ENCODE measurements around the gene MMP14. TPM values are rescaled to one million over a fixed set of nuclear protein-coding genes. Genes with fewer than 3 reads are reported as not detected.

The MMP14 gene
- total RNA-seq, 2 experiments from 2014 or later: 2.8 to 9.0 TPM

DNA sequence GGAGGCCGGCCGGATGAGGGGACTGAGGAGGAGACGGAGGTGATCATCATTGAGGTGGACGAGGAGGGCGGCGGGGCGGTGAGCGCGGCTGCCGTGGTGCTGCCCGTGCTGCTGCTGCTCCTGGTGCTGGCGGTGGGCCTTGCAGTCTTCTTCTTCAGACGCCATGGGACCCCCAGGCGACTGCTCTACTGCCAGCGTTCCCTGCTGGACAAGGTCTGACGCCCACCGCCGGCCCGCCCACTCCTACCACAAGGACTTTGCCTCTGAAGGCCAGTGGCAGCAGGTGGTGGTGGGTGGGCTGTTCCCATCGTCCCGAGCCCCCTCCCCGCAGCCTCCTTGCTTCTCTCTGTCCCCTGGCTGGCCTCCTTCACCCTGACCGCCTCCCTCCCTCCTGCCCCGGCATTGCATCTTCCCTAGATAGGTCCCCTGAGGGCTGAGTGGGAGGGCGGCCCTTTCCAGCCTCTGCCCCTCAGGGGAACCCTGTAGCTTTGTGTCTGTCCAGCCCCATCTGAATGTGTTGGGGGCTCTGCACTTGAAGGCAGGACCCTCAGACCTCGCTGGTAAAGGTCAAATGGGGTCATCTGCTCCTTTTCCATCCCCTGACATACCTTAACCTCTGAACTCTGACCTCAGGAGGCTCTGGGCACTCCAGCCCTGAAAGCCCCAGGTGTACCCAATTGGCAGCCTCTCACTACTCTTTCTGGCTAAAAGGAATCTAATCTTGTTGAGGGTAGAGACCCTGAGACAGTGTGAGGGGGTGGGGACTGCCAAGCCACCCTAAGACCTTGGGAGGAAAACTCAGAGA lies 9.6 kb downstream of the MMP14 start:
- H3K9me3 ChIP-seq (ENCODE audit: low read length): no peaks in the 10 kb centered on the region
- no peaks in the 10 kb centered on the region for H3K36me3 ChIP-seq (ENCODE audit: insufficient read depth, low read length)
- peaks cover 6% of the 10 kb centered on the region for H3K4me1 ChIP-seq (ENCODE audit: insufficient read depth, low read length, poor library complexity, severe bottlenecking)
- no peak overlapping the region for H3K4me3 ChIP-seq (ENCODE audit: low read depth, low read length, poor library complexity, severe bottlenecking)
- no peak overlapping the region for H3K27ac ChIP-seq (ENCODE audit: low read depth, low read length, poor library complexity, severe bottlenecking)
- DNase-seq (ENCODE audit: low spot score): no peak
- no peaks in the 10 kb centered on the region for H3K9me2 ChIP-seq (ENCODE audit: insufficient read depth, low read length)
- ChIA-PET POLR2A (no interaction called here), CTCF (ENCODE audit: unreplicated experiment) (interaction anchor here (0.6 kb wide), 1 partner anchor 23 kb away, joined by 3 read pairs; no protein-coding TSS in a partner anchor)
- intact Hi-C loops (cut with micrococcal nuclease; ENCODE audit: unreplicated experiment): no loop called here
- H3K79me2 ChIP-seq (ENCODE audit: insufficient read depth, low read depth, low read length): no peaks in the 10 kb centered on the region
- no TSS peak for BruUV-seq (replicated peaks)
- no peak overlapping the region for H2AFZ ChIP-seq (ENCODE audit: low read length)
- H4K20me1 ChIP-seq (ENCODE audit: insufficient read depth, low read length): no peaks in the 10 kb centered on the region
- H3K4me2 ChIP-seq (ENCODE audit: low read length): no peak overlapping the region
- TF ChIP-seq EZH2phosphoT487 (IDR thresholded peaks at IDR 0.05; ENCODE audit: borderline replicate concordance, low read depth, low read length): no peak
- TF ChIP-seq, protein P1, sequence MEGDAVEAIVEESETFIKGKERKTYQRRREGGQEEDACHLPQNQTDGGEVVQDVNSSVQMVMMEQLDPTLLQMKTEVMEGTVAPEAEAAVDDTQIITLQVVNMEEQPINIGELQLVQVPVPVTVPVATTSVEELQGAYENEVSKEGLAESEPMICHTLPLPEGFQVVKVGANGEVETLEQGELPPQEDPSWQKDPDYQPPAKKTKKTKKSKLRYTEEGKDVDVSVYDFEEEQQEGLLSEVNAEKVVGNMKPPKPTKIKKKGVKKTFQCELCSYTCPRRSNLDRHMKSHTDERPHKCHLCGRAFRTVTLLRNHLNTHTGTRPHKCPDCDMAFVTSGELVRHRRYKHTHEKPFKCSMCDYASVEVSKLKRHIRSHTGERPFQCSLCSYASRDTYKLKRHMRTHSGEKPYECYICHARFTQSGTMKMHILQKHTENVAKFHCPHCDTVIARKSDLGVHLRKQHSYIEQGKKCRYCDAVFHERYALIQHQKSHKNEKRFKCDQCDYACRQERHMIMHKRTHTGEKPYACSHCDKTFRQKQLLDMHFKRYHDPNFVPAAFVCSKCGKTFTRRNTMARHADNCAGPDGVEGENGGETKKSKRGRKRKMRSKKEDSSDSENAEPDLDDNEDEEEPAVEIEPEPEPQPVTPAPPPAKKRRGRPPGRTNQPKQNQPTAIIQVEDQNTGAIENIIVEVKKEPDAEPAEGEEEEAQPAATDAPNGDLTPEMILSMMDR (conservative IDR thresholded peaks at IDR 0.05; ENCODE audit: low read length): no peak

DNA sequence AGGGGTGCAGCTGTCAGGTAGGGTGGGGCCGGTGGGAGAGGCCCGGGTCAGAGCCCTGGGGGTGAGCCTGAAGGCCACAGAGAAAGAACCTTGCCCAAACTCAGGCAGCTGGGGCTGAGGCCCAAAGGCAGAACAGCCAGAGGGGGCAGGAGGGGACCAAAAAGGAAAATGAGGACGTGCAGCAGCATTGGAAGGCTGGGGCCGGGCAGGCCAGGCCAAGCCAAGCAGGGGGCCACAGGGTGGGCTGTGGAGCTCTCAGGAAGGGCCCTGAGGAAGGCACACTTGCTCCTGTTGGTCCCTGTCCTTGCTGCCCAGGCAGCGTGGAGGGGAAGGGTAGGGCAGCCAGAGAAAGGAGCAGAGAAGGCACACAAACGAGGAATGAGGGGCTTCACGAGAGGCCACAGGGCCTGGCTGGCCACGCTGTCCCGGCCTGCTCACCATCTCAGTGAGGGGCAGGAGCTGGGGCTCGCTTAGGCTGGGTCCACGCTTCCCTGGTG lies 10.5 kb downstream of the MMP14 start:
- Histone ChIP-seq H4K20me1 (ENCODE audit: insufficient read depth, low read length) (no peaks in the 10 kb centered on the region), H3K4me1 (ENCODE audit: insufficient read depth, low read length, poor library complexity, severe bottlenecking) (peaks cover 6% of the 10 kb centered on the region), H3K4me3 (ENCODE audit: low read depth, low read length, poor library complexity, severe bottlenecking) (no peak overlapping the region), H3K36me3 (ENCODE audit: insufficient read depth, low read length) (no peaks in the 10 kb centered on the region), H3K79me2 (ENCODE audit: insufficient read depth, low read depth, low read length) (no peaks in the 10 kb centered on the region), H3K9me3 (ENCODE audit: low read length) (no peaks in the 10 kb centered on the region), H3K27ac (ENCODE audit: low read depth, low read length, poor library complexity, severe bottlenecking) (no peak overlapping the region), H2AFZ (ENCODE audit: low read length) (no peak overlapping the region), H3K4me2 (ENCODE audit: low read length) (no peak overlapping the region), H3K9me2 (ENCODE audit: insufficient read depth, low read length) (no peaks in the 10 kb centered on the region)
- intact Hi-C loops (cut with micrococcal nuclease; ENCODE audit: unreplicated experiment): no loop called here
- POLR2A ChIA-PET: no interaction called here
- TF ChIP-seq, protein P1 (conservative IDR thresholded peaks at IDR 0.05; ENCODE audit: low read length): no peak
- no peak for TF ChIP-seq EZH2phosphoT487 (IDR thresholded peaks at IDR 0.05; ENCODE audit: borderline replicate concordance, low read depth, low read length)
- DNase-seq (ENCODE audit: low spot score): no peak
- CTCF ChIA-PET (ENCODE audit: unreplicated experiment): no interaction called here
- BruUV-seq (replicated peaks): no TSS peak
